ENCODE data around the gene ATP5IF1.
A peak's percentile ranks its signal among the peaks of the same experiment; 100 is the strongest.

The ATP5IF1 gene

GRCh38 chr1:28248273-28249012 lies 12.5 kb downstream of the ATP5IF1 start:
- Histone ChIP-seq H3K27me3 (replicated peaks; ENCODE audit: control insufficient read depth, insufficient read depth, low read length) (no peaks in the 10 kb centered on the region), H3K4me3 (replicated peaks; ENCODE audit: low read depth, low read length) (no peak overlapping the region), H3K36me3 (ENCODE audit: control insufficient read depth, insufficient read depth, low read length) (no peaks in the 10 kb centered on the region)
- peak; percentile 42 for DNase-seq (ENCODE audit: extremely low read depth, insufficient read length)
- peak; percentile 95 for TF ChIP-seq CTCF (IDR thresholded peaks at IDR 0.05; ENCODE audit: insufficient read depth, low read length, poor library complexity, severe bottlenecking)

GRCh38 chr1:28249013-28249865 lies 13.3 kb downstream of the ATP5IF1 start:
- Histone ChIP-seq H3K36me3 (ENCODE audit: control insufficient read depth, insufficient read depth, low read length) (no peaks in the 10 kb centered on the region), H3K4me3 (replicated peaks; ENCODE audit: low read depth, low read length) (no peak overlapping the region), H3K27me3 (replicated peaks; ENCODE audit: control insufficient read depth, insufficient read depth, low read length) (no peaks in the 10 kb centered on the region)
- TF ChIP-seq CTCF (IDR thresholded peaks at IDR 0.05; ENCODE audit: insufficient read depth, low read length, poor library complexity, severe bottlenecking), result no peak
- peak; percentile 39 for DNase-seq (ENCODE audit: extremely low read depth, insufficient read length)

- no peak for TF ChIP-seq CTCF (IDR thresholded peaks at IDR 0.05; ENCODE audit: insufficient read depth, low read length, poor library complexity, severe bottlenecking)
- Histone ChIP-seq H3K36me3 (ENCODE audit: control insufficient read depth, insufficient read depth, low read length) (no peaks in the 10 kb centered on the region), H3K27me3 (replicated peaks; ENCODE audit: control insufficient read depth, insufficient read depth, low read length) (no peaks in the 10 kb centered on the region), H3K4me3 (replicated peaks; ENCODE audit: low read depth, low read length) (no peak overlapping the region)
- DNase-seq (ENCODE audit: extremely low read depth, insufficient read length), result no peak
Measured at GRCh38 chr1:28249866-28250295, 14.0 kb downstream of the ATP5IF1 start.

- no peaks in the 10 kb centered on the region for H3K27me3 ChIP-seq (replicated peaks; ENCODE audit: control insufficient read depth, insufficient read depth, low read length)
- TF ChIP-seq CTCF (IDR thresholded peaks at IDR 0.05; ENCODE audit: insufficient read depth, low read length, poor library complexity, severe bottlenecking), result no peak
- no peak for DNase-seq (ENCODE audit: extremely low read depth, insufficient read length)
- H3K4me3 ChIP-seq (replicated peaks; ENCODE audit: low read depth, low read length), result no peak overlapping the region
- no peaks in the 10 kb centered on the region for H3K36me3 ChIP-seq (ENCODE audit: control insufficient read depth, insufficient read depth, low read length)
Measured at GRCh38 chr1:28256197-28256827, 20.4 kb downstream of the ATP5IF1 start.

- no peak for TF ChIP-seq CTCF (IDR thresholded peaks at IDR 0.05; ENCODE audit: insufficient read depth, low read length, poor library complexity, severe bottlenecking)
- no peaks in the 10 kb centered on the region for H3K27me3 ChIP-seq (replicated peaks; ENCODE audit: control insufficient read depth, insufficient read depth, low read length)
- no peak overlapping the region for H3K4me3 ChIP-seq (replicated peaks; ENCODE audit: low read depth, low read length)
- DNase-seq (ENCODE audit: extremely low read depth, insufficient read length), result no peak
- no peaks in the 10 kb centered on the region for H3K36me3 ChIP-seq (ENCODE audit: control insufficient read depth, insufficient read depth, low read length)
Measured at GRCh38 chr1:28257736-28258135, 21.8 kb downstream of the ATP5IF1 start.
